Lung microvascular endothelial cell (primary cell): ENCODE measurements around the gene SEC24C. TPM values are rescaled to one million over a fixed set of nuclear protein-coding genes. Genes with fewer than 3 reads are reported as not detected.
"Not testable (repeated sequence)": the region's sequence is repeated elsewhere in the genome, so short reads cannot be mapped to it uniquely, and the experiment has no call there.

Source experiments
- DNase-seq, 2 donors: peaks; one replicate each; pipeline versions ENCODE4 v3.0.0 to v3.0.0-alpha.2; 2010; ENCODE audit warnings: low read depth in 2 of 2
- total RNA-seq: library from RNA; depleted of rRNA; stranded (reverse); fragments of >200 nt; gene quantifications from 2 replicates; pipeline ENCODE4 v1.2.1, GENCODE V29; 2014

The SEC24C gene
- total RNA-seq, 1 donor from 2014 or later: 52.8 TPM

GRCh38 chr10:73771722-73772280 lies 27.6 kb downstream of the SEC24C start:
- DNase-seq: peak; percentile 86 to 93

GRCh38 chr10:73772281-73773151 lies 28.3 kb downstream of the SEC24C start:
- DNase-seq: peak; percentile 78 to 85

GRCh38 chr10:73773152-73773879 lies 29.1 kb downstream of the SEC24C start:
- no peak for DNase-seq

GRCh38 chr10:73774637-73775036 lies 30.5 kb downstream of the SEC24C start:
- peak; percentile 53 to 59 for DNase-seq

GRCh38 chr10:73779018-73779417 lies 34.8 kb downstream of the SEC24C start:
- DNase-seq: no peak

- no peak for DNase-seq
Observed at GRCh38 chr10:73779539-73780197, 35.5 kb downstream of the SEC24C start.

GRCh38 chr10:73780301-73780700 lies 36.1 kb downstream of the SEC24C start:
- no peak for DNase-seq

- DNase-seq: no peak
Observed at GRCh38 chr10:73780966-73781365, 36.8 kb downstream of the SEC24C start.

GRCh38 chr10:73781548-73781878 lies 37.3 kb downstream of the SEC24C start:
- no peak for DNase-seq

GRCh38 chr10:73781879-73782748 lies 37.9 kb downstream of the SEC24C start, which contains the start of gene CHCHD1:
Gene CHCHD1, plus strand, starts transcription at chr10:73782048. Its CDS starts 28 bp downstream, at chr10:73782076.
- DNase-seq: peak; percentile 90 to 91

GRCh38 chr10:73782749-73783085 lies 38.5 kb downstream of the SEC24C start:
- DNase-seq: no peak

GRCh38 chr10:73785211-73785720 lies 41.1 kb downstream of the SEC24C start, which contains the start of gene ZSWIM8:
Gene ZSWIM8, plus strand, starts transcription at chr10:73785606. Its CDS starts 273 bp downstream, at chr10:73785879.
- peak; percentile 96 to 98 for DNase-seq

GRCh38 chr10:73785721-73786511 lies 41.7 kb downstream of the SEC24C start:
- DNase-seq: peak; percentile 71 to 81

GRCh38 chr10:73786512-73786885 lies 42.3 kb downstream of the SEC24C start:
- DNase-seq: no peak

GRCh38 chr10:73787031-73787800 lies 43.0 kb downstream of the SEC24C start:
- DNase-seq: not testable (repeated sequence)

GRCh38 chr10:73788864-73789658 lies 44.9 kb downstream of the SEC24C start:
- DNase-seq: no peak

- no peak for DNase-seq
Observed at GRCh38 chr10:73789659-73790055, 45.5 kb downstream of the SEC24C start.
